Stimulated activated CD8-positive, alpha-beta memory T cell treated with anti-CD3 and anti-CD28 coated beads, Interleukin-4, amount 100 ng/mL, for 4 hours (primary cell): ENCODE data around the gene ATF6B.

ENCODE experiments used
- DNase-seq, 2 donors: peaks; one replicate each; pipeline ENCODE4 v3.0.0-alpha.2; 2020; ENCODE audit warnings: low read depth in 2 of 2, low spot score in 1 of 2

Gene ATF6B

GRCh38 chr6:32132110-32132509 lies 4.1 kb upstream of the ATF6B start:
- DNase-seq: no peak

- no peak for DNase-seq
These were observed 3.4 kb upstream of the ATF6B start for GRCh38 chr6:32131439-32131948.

GRCh38 chr6:32129297-32130088 lies 1.4 kb upstream of the ATF6B start:
- no peak for DNase-seq

- no peak for DNase-seq
These were observed 778 bp upstream of the ATF6B start for GRCh38 chr6:32128751-32129296.

- DNase-seq: no peak
These were observed 683 bp downstream of the ATF6B start for GRCh38 chr6:32127409-32127716.

GRCh38 chr6:32126880-32127279 lies 1.2 kb downstream of the ATF6B start:
- DNase-seq: no peak

- DNase-seq: no peak
These were observed 4.4 kb downstream of the ATF6B start for GRCh38 chr6:32123681-32124080.

- DNase-seq: no peak
These were observed 7.4 kb downstream of the ATF6B start for GRCh38 chr6:32120573-32121059.

- peak; percentile 24 for DNase-seq
These were observed 9.0 kb downstream of the ATF6B start for GRCh38 chr6:32118782-32119628.

- no peak for DNase-seq
These were observed 10.6 kb downstream of the ATF6B start for GRCh38 chr6:32117461-32117860.

- DNase-seq: no peak
These were observed 11.4 kb downstream of the ATF6B start for GRCh38 chr6:32116674-32117073.

GRCh38 chr6:32115623-32116022 lies 12.4 kb downstream of the ATF6B start:
- DNase-seq: no peak

GRCh38 chr6:32114796-32115195 lies 13.2 kb downstream of the ATF6B start:
- DNase-seq: no peak

- DNase-seq: no peak
These were observed 14.4 kb downstream of the ATF6B start for GRCh38 chr6:32113386-32114352.

- DNase-seq: no peak
These were observed 15.5 kb downstream of the ATF6B start for GRCh38 chr6:32112431-32112980.

- DNase-seq: no peak
These were observed 16.5 kb downstream of the ATF6B start for GRCh38 chr6:32111424-32112066.

- no peak for DNase-seq
These were observed 17.4 kb downstream of the ATF6B start for GRCh38 chr6:32110632-32111031.

- DNase-seq: no peak
These were observed 18.3 kb downstream of the ATF6B start for GRCh38 chr6:32109765-32110160.

GRCh38 chr6:32109114-32109764 lies 18.8 kb downstream of the ATF6B start, which contains the start of gene TNXB:
Gene TNXB, minus strand, starts transcription at chr6:32109338. Its CDS starts 11,140 bp downstream, at chr6:32098198.
- no peak for DNase-seq
